Stimulated activated CD8-positive, alpha-beta memory T cell treated with anti-CD3 and anti-CD28 coated beads, Interleukin-12 subunit alpha, Interleukin-12 subunit beta, amount 100 ng/mL, for 24 hours (primary cell): ENCODE data around the gene C17orf100.
"Not testable (repeated sequence)": the region's sequence is repeated elsewhere in the genome, so short reads cannot be mapped to it uniquely, and the experiment has no call there.

Experiments used
- DNase-seq: peaks from one replicate; pipeline ENCODE4 v3.0.0-alpha.2; 2020; ENCODE audit errors: extremely low read depth

The C17orf100 gene

DNA sequence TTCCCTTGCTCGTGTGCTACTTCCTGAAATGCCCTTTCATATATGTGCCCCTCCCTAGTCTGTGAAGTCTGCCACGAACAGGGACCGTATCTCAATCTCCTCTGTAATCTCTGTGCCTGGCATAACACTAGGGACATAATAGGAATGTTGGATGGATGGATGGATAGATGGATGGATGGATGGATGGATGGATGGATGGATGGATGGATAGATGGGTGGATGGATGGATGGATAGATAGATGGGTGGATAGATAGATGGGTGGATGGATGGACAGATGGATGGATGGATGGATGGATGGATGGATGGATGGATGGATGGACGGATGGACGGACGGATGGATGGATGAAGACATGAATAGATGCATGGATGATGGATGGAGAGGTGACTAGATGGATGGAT, 40.4 kb downstream of the C17orf100 start:
- not testable (repeated sequence) for DNase-seq

DNA sequence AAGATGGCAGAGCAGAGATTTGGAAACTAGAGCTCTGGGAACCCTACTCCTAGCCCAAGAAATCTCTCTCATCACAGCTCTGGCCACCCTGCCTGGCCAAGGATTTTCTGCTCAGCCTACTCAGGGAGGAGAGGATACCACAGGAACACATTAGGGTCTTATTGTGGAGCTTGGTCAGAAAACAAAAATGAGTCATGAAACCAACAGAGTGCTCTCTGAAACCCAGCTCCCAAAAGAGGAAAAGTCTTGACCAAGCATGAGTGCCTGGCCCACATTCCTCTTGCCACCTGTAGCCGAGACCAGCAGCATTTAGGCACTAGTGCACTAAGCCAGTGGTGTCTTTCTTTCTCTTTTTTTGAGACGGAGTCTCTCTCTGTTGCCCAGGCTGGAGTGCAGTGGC, 43.5 kb downstream of the C17orf100 start:
- DNase-seq: no peak

DNA sequence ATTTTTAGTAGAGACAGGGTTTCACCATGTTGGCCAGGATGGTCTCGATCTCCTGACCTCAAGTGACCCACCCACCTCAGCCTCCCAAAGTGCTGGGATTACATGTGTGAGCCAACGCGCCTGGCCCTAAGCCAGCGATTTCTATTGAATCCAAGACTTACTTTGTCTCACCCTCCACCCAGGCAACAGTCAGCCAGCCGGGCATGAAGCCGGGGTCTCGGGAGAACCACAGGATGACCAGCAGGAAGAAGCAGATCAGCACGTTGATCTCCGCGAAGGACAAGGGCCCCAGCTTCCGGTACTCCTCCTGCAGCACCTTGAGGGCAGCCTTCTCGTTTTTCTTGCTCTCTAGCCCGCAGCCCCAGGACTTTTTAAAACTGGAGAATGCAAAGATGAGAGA, 44.0 kb downstream of the C17orf100 start:
- DNase-seq: no peak

DNA sequence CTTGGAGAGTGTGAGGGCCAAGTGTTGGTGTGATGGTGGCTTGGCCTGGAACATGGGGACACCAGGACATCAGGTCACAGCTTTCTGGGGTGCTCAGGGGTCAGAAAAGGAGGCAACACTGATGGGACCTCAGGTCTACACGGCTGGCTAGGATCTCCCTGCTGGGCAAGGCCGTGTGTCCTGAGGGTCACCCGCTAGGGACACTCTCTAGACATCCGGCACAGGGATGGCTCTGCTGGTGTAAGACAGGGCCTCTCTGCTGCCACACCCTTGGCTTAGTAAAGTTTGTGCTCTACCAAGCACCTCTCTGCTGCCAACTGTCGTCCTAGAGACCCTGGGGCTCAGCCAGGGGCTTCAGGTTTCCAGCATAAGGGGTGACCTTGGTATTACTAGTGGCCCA, 45.3 kb downstream of the C17orf100 start:
- no peak for DNase-seq

DNA sequence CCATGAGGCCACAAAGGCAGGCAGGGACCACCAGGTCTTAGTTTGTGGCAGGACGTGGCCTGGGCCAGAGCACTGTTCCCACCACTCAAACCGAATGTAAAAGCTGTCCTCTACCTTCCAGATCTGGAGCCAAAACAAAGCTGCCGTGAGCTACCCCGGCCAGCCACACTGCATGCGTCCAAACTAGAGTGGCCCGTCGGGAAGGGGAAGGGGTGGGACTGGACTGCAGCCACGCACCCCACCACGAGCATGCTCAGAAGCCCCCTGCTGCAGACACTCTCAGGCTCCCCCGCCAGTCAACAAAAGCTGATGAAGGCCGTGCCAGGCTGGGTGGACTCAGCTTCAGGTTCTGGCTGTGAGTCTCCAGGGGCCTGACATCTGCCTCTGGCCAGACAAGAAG, 46.4 kb downstream of the C17orf100 start:
- no peak for DNase-seq

DNA sequence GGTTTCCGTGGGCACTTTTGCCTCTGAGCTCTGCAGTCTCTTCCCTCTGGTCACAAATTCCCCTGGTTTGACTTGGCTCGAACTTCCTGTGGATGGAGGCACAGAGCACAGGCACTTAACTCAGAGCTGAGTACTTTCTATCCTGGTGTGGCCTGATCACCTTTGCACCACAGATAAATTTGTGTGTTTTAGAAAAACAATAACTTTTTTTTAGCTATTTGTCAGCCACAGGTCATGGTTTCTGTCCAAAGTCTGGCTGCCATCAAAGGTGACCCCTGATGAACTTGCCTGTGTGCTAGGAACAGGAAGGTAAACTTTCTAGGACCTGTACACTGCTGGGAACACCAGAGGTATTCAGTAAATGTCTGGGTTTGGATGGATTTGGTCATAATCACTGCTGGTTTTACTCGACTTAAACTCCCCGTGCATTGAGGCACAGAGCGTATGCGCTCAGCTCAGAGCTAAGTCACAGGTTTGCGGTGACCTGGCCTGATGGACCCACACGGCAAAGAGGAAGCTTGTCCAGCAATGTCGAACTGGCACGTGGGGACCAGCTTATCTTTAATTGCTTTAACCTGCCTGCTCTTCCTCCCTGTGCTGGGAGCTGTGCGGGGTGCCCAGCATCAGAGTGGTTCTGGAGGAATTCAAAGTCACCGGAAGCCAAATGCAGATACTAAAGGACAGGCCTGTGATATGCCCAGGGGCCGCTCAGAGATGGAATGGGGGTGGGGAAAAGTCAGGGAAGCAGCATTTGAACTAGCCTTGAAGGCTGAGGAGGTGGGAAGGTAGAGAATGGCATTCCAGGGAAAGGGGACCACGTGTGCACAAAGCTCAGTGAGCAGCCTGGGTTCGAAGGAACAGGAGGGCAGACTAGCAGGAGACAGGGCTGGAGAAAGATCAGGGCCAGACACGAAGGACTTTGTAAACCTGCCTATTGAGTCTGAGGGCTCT, 48.7 kb downstream of the C17orf100 start:
- no peak for DNase-seq

DNA sequence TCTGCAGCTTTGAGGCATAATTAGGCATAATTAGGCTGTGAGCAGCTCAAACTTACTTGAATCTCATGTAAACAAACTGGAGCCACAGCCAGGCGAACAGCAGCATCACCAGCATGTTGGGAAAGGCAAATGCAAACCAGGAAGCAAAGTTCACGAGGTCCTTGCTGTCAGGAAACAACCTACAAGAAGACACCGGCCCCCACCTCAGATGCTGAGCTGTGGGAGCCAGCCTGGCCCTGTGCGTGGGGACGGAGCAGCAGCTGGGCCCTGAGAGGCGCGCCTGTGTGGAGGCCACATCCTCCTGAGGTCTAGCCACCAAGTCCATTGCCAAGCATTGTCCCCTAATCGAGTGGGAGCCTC, 49.4 kb downstream of the C17orf100 start:
- no peak for DNase-seq

DNA sequence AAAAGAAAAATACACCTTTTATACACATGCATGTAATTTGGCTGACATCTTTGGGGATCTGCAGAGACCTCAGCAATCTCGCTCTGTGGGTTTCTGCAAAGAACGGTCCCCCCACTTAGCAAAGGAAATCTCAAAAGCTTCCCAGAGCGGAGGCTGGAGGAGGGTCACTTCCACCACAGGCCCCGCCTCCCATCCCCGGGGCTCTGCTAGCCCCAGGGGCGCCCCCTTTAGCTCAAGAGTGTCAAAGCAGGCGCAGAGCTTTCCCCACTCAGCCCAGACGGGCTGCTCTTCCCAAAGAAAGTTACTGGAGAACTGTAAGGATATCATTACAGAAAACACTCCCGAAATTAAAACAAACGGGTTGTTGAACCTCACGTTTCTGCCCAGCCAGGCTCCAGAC, 50.2 kb downstream of the C17orf100 start:
- peak; percentile 17 for DNase-seq

DNA sequence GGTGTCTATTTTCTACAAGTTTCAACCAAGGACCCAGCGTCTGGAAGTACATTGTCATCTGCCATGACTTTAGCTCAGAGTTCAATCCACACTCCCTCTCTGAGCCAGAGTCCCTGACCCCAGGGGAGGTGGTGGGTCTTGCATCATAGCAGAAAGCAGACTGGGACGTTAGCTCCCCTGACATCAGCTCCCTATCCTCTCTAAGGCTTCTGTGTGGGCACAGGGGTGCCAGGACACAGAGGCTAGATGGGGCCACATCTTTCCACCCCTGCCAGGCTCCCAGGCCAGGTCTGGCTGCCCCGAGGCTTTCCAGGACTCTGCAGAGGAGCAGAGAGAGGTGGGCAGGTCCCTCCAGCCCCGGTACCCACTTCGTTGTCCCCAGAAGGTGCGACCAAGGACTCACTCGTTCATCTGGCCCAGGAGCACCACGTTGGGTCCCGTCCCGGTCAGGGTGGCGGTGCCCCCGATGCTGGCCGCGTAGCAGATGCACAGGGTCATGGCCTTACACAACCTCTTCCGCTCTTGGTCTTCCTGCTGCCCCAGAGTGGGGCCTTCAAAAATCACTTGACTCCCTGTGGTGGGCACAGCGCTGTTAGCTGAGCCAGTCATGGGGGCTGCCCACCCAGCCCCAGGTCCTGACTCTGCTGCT, 51.1 kb downstream of the C17orf100 start:
- no peak for DNase-seq
